Neural progenitor cell (in vitro differentiated cells): ENCODE results near the gene GLO1. TPM values are rescaled to one million over a fixed set of nuclear protein-coding genes. Genes with fewer than 3 reads are reported as not detected.

Source experiments
- DNase-seq: peaks from one replicate; pipeline ENCODE4 v3.0.0-alpha.2; 2016; ENCODE audit warnings: low spot score
- H2AFZ ChIP-seq: fragments of 200-600 bp; sonication (generic); replicated peaks from 2 replicates; pipeline ENCODE4 v1.6.1; 2016; ENCODE audit warnings: antibody characterized with exemption
- H3F3A ChIP-seq: fragments of 200-600 bp; sonication (generic); 2 replicates; pipeline ENCODE4 v1.6.1; 2016; ENCODE audit warnings: antibody characterized with exemption, low read depth
- H3K27ac ChIP-seq: fragments of 200-600 bp; sonication (generic); 2 replicates; pipeline ENCODE4 v1.5.1; 2016; ENCODE audit warnings: mild to moderate bottlenecking
- H3K27me3 ChIP-seq: fragments of 200-600 bp; sonication (generic); 2 replicates; pipeline ENCODE4 v1.6.1; 2016; ENCODE audit warnings: mild to moderate bottlenecking, moderate library complexity
- H3K36me3 ChIP-seq: fragments of 200-600 bp; sonication (generic); 2 replicates; pipeline ENCODE4 v1.5.1; 2016
- H3K4me1 ChIP-seq: fragments of 200-600 bp; sonication (generic); 2 replicates; pipeline ENCODE4 v1.6.1; 2016; ENCODE audit warnings: mixed run types
- H3K4me2 ChIP-seq: fragments of 200-600 bp; sonication (generic); 2 replicates; pipeline ENCODE4 v1.6.1; 2016
- H3K4me3 ChIP-seq: fragments of 200-600 bp; sonication (generic); 2 replicates; pipeline ENCODE4 v1.5.1; 2016
- H3K79me2 ChIP-seq: fragments of 200-600 bp; sonication (generic); 2 replicates; pipeline ENCODE4 v1.6.1; 2016; ENCODE audit warnings: low read depth
- H3K9ac ChIP-seq: fragments of 200-600 bp; sonication (generic); 2 replicates; pipeline ENCODE4 v1.6.1; 2016
- H3K9me3 ChIP-seq: fragments of 200-600 bp; sonication (generic); 2 replicates; pipeline ENCODE4 v1.5.1; 2016; ENCODE audit warnings: low read depth
- H4K20me1 ChIP-seq: fragments of 200-600 bp; sonication (generic); 2 replicates; pipeline ENCODE4 v1.6.1; 2016; ENCODE audit warnings: low read depth
- H3K27ac Mint-ChIP-seq: 3 replicates; pipeline ENCODE4 v1.8.0; 2021; ENCODE audit warnings: mixed read lengths
- H3K27me3 Mint-ChIP-seq: 2 replicates; pipeline ENCODE4 v1.8.0; 2022; ENCODE audit warnings: low read depth, mild to moderate bottlenecking, inconsistent platforms, moderate library complexity, mixed read lengths; ENCODE audit not compliant: insufficient read depth
- H3K36me3 Mint-ChIP-seq: 3 replicates; pipeline ENCODE4 v1.8.0; 2021; ENCODE audit warnings: mixed read lengths
- H3K4me1 Mint-ChIP-seq: 3 replicates; pipeline ENCODE4 v1.8.0; 2021; ENCODE audit warnings: mixed read lengths
- H3K4me3 Mint-ChIP-seq: 3 replicates; pipeline ENCODE4 v1.8.0; 2021; ENCODE audit warnings: mild to moderate bottlenecking, moderate library complexity, mixed read lengths
- H3K9me3 Mint-ChIP-seq: 3 replicates; pipeline ENCODE4 v1.8.0; 2020; ENCODE audit warnings: mixed read lengths
- CTCF ChIP-seq: fragments of 200-600 bp; sonication (generic); IDR thresholded peaks from 2 replicates; pipeline ENCODE4 v1.5.1; 2017; ENCODE audit warnings: antibody characterized with exemption, mild to moderate bottlenecking
- EZH2 ChIP-seq: fragments of 200-600 bp; sonication (generic); IDR thresholded peaks from 2 replicates; pipeline ENCODE4 v1.6.1; 2017; ENCODE audit warnings: antibody characterized with exemption, mild to moderate bottlenecking, moderate library complexity
- EZH2phosphoT487 ChIP-seq: fragments of 200-600 bp; sonication (generic); IDR thresholded peaks from 2 replicates; pipeline ENCODE4 v1.6.1; 2017; ENCODE audit warnings: antibody characterized with exemption
- total RNA-seq: library from RNA; depleted of rRNA; stranded (reverse); fragments of >200 nt; gene quantifications from 2 replicates; pipeline ENCODE4 v1.2.3, GENCODE V29; 2015; ENCODE audit warnings: low replicate concordance

Gene GLO1
- total RNA-seq, 1 donor from 2014 or later: 525 TPM

DNA sequence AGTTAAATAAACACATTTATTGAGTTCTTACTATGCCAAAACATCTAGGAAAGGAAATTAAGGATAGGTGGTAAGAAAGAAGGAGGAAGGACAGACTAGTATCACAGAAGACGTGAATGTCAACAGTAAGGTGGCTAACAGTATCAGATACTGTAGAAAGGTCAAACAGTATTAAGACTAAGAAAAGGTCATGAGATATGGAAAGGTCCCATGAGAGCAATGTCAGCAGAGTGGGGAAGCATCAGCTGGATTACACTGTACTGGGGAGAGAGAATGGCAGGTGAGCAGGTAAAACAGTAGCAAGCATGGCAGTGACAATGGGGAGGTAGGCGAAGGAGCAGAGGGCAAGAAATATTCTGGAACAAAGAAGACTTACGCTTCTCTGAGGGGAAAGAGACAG is 18.0 kb downstream of the GLO1 start:
- peaks cover 59% of the 10 kb centered on the region for H3K79me2 ChIP-seq
- no peak overlapping the region for H3K27ac Mint-ChIP-seq
- DNase-seq: no peak
- peaks cover 2% of the 10 kb centered on the region for H3K27me3 Mint-ChIP-seq
- H3K4me2 ChIP-seq: no peak overlapping the region
- H3K36me3 Mint-ChIP-seq: peaks cover 24% of the 10 kb centered on the region
- H3K27me3 ChIP-seq: no peaks in the 10 kb centered on the region
- no peaks in the 10 kb centered on the region for H3K9me3 ChIP-seq
- H3K36me3 ChIP-seq: peaks cover 25% of the 10 kb centered on the region
- no peaks in the 10 kb centered on the region for H3K9me3 Mint-ChIP-seq
- no peak overlapping the region for H3K4me3 Mint-ChIP-seq
- H3K4me1 Mint-ChIP-seq: peaks cover 12% of the 10 kb centered on the region
- H2AFZ ChIP-seq: no peak overlapping the region
- TF ChIP-seq CTCF (no peak), EZH2 (no peak)
- peaks cover 66% of the 10 kb centered on the region for H4K20me1 ChIP-seq
- H3K4me1 ChIP-seq: peaks cover 9% of the 10 kb centered on the region
- peaks cover 19% of the 10 kb centered on the region for H3F3A ChIP-seq
- H3K27ac ChIP-seq: no peak overlapping the region
- no peak overlapping the region for H3K4me3 ChIP-seq
- H3K9ac ChIP-seq: no peak overlapping the region

GRCh38 chr6:38684237-38684636 is 18.7 kb downstream of the GLO1 start:
- Histone ChIP-seq H3K4me2 (no peak overlapping the region), H3K79me2 (peaks cover 52% of the 10 kb centered on the region), H3K4me3 (no peak overlapping the region), H3K36me3 (peaks cover 25% of the 10 kb centered on the region), H4K20me1 (peaks cover 62% of the 10 kb centered on the region), H2AFZ (no peak overlapping the region), H3F3A (peaks cover 12% of the 10 kb centered on the region), H3K27me3 (no peaks in the 10 kb centered on the region), H3K4me1 (peaks cover 9% of the 10 kb centered on the region), H3K9ac (no peak overlapping the region), H3K27ac (no peak overlapping the region), H3K9me3 (no peaks in the 10 kb centered on the region)
- TF ChIP-seq EZH2phosphoT487 (no peak), EZH2 (no peak), CTCF (no peak)
- peaks cover 2% of the 10 kb centered on the region for H3K27me3 Mint-ChIP-seq
- H3K36me3 Mint-ChIP-seq: peaks cover 25% of the 10 kb centered on the region
- H3K4me3 Mint-ChIP-seq: no peak overlapping the region
- no peaks in the 10 kb centered on the region for H3K9me3 Mint-ChIP-seq
- no peak overlapping the region for H3K27ac Mint-ChIP-seq
- peaks cover 8% of the 10 kb centered on the region for H3K4me1 Mint-ChIP-seq
- no peak for DNase-seq

GRCh38 chr6:38681850-38682249 is 21.1 kb downstream of the GLO1 start:
- H3F3A ChIP-seq: peaks cover 4% of the 10 kb centered on the region
- H4K20me1 ChIP-seq: peaks cover 48% of the 10 kb centered on the region
- no peaks in the 10 kb centered on the region for H3K9me3 ChIP-seq
- H2AFZ ChIP-seq: no peak overlapping the region
- Mint-ChIP-seq H3K27me3 (peaks cover 2% of the 10 kb centered on the region), H3K4me1 (no peaks in the 10 kb centered on the region), H3K4me3 (no peak overlapping the region), H3K27ac (no peak overlapping the region), H3K9me3 (no peaks in the 10 kb centered on the region), H3K36me3 (peaks cover 27% of the 10 kb centered on the region)
- H3K79me2 ChIP-seq: peaks cover 29% of the 10 kb centered on the region
- no peaks in the 10 kb centered on the region for H3K27me3 ChIP-seq
- no peak overlapping the region for H3K4me2 ChIP-seq
- no peak overlapping the region for H3K9ac ChIP-seq
- TF ChIP-seq EZH2: no peak
- TF ChIP-seq EZH2phosphoT487: no peak
- no peak for TF ChIP-seq CTCF
- no peak overlapping the region for H3K27ac ChIP-seq
- H3K4me1 ChIP-seq: no peaks in the 10 kb centered on the region
- DNase-seq: no peak
- peaks cover 28% of the 10 kb centered on the region for H3K36me3 ChIP-seq
- no peak overlapping the region for H3K4me3 ChIP-seq

GRCh38 chr6:38679668-38680067 is 23.3 kb downstream of the GLO1 start:
- H3K79me2 ChIP-seq: peaks cover 8% of the 10 kb centered on the region
- peaks cover 18% of the 10 kb centered on the region for H3F3A ChIP-seq
- no peaks in the 10 kb centered on the region for H3K27me3 ChIP-seq
- no peak overlapping the region for H3K9ac ChIP-seq
- no peak overlapping the region for H2AFZ ChIP-seq
- H4K20me1 ChIP-seq: peaks cover 26% of the 10 kb centered on the region
- no peak overlapping the region for H3K4me3 ChIP-seq
- H3K36me3 Mint-ChIP-seq: peaks cover 42% of the 10 kb centered on the region
- peaks cover 32% of the 10 kb centered on the region for H3K36me3 ChIP-seq
- H3K4me2 ChIP-seq: no peak overlapping the region
- no peak for DNase-seq
- TF ChIP-seq EZH2 (no peak), EZH2phosphoT487 (no peak), CTCF (no peak)
- H3K9me3 ChIP-seq: no peaks in the 10 kb centered on the region
- H3K4me1 Mint-ChIP-seq: no peaks in the 10 kb centered on the region
- H3K4me1 ChIP-seq: no peaks in the 10 kb centered on the region
- H3K27ac Mint-ChIP-seq: no peak overlapping the region
- H3K27me3 Mint-ChIP-seq: peaks cover 2% of the 10 kb centered on the region
- no peaks in the 10 kb centered on the region for H3K9me3 Mint-ChIP-seq
- H3K4me3 Mint-ChIP-seq: no peak overlapping the region
- no peak overlapping the region for H3K27ac ChIP-seq
